Keratinocyte (primary cell): ENCODE data around the gene CNNM1.

Experiments used
- EZH2 ChIP-seq: IDR thresholded peaks from one replicate; pipeline ENCODE4 v1.6.1; 2012; ENCODE audit warnings: inconsistent platforms, mild to moderate bottlenecking, low read length, moderate library complexity
- TF ChIP-seq, protein P1 (sequence below), 3 experiments: IDR thresholded peaks in 1 of 3; conservative IDR thresholded peaks in 1 of 3; optimal IDR thresholded peaks in 1 of 3; 2 replicates in 2 of 3; 3 replicates in 1 of 3; pipeline versions ENCODE3 to v1.5.1; 2011; ENCODE audit warnings: low read length in 3 of 3, mild to moderate bottlenecking in 3 of 3, moderate library complexity in 2 of 3, control low read depth in 1 of 3, inconsistent platforms in 1 of 3; ENCODE audit not compliant: insufficient read depth in 2 of 3; ENCODE audit errors: extremely low read depth in 1 of 3

GRCh38 chr10:99326871-99327270 lies 2.3 kb upstream of the CNNM1 start:
- TF ChIP-seq, protein P1, sequence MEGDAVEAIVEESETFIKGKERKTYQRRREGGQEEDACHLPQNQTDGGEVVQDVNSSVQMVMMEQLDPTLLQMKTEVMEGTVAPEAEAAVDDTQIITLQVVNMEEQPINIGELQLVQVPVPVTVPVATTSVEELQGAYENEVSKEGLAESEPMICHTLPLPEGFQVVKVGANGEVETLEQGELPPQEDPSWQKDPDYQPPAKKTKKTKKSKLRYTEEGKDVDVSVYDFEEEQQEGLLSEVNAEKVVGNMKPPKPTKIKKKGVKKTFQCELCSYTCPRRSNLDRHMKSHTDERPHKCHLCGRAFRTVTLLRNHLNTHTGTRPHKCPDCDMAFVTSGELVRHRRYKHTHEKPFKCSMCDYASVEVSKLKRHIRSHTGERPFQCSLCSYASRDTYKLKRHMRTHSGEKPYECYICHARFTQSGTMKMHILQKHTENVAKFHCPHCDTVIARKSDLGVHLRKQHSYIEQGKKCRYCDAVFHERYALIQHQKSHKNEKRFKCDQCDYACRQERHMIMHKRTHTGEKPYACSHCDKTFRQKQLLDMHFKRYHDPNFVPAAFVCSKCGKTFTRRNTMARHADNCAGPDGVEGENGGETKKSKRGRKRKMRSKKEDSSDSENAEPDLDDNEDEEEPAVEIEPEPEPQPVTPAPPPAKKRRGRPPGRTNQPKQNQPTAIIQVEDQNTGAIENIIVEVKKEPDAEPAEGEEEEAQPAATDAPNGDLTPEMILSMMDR (optimal IDR thresholded peaks at IDR 0.05 in 1 of 3, IDR thresholded peaks at IDR 0.05 in 1 of 3, conservative IDR thresholded peaks at IDR 0.05 in 1 of 3; ENCODE audit: extremely low read depth in 1 of 3, insufficient read depth in 2 of 3, low read length in 3 of 3) = no peak
- no peak for TF ChIP-seq EZH2
